CD4-positive, alpha-beta T cell treated with Interleukin-17A for 4 hours (primary cell): ENCODE data around the gene NOM1.
A peak's percentile ranks its signal among the peaks of the same experiment; 100 is the strongest.

ENCODE experiments used
- DNase-seq: peaks from one replicate; pipeline ENCODE4 v3.0.0-alpha.2; 2020; ENCODE audit warnings: mixed read lengths

Gene NOM1

GRCh38 chr7:157004521-157005455 lies 55.3 kb downstream of the NOM1 start:
- no peak for DNase-seq

GRCh38 chr7:157005456-157006204 lies 56.1 kb downstream of the NOM1 start:
- DNase-seq, result no peak

GRCh38 chr7:157006205-157006747 lies 56.8 kb downstream of the NOM1 start:
- no peak for DNase-seq

GRCh38 chr7:157006829-157007469 lies 57.4 kb downstream of the NOM1 start:
- no peak for DNase-seq

- DNase-seq, result no peak
Observed at GRCh38 chr7:157007470-157008066, 58.1 kb downstream of the NOM1 start.

- DNase-seq, result no peak
Observed at GRCh38 chr7:157008206-157009169, 59.0 kb downstream of the NOM1 start.

- no peak for DNase-seq
Observed at GRCh38 chr7:157009170-157009777, 59.8 kb downstream of the NOM1 start.

GRCh38 chr7:157009778-157010587 lies 60.5 kb downstream of the NOM1 start:
- DNase-seq, result no peak

- peak; percentile 46 for DNase-seq
Observed at GRCh38 chr7:157010588-157011332, 61.2 kb downstream of the NOM1 start, which contains the start of gene MNX1. Gene MNX1, minus strand, starts transcription at chr7:157010663. Its CDS starts 313 bp downstream, at chr7:157010350.

- DNase-seq, result no peak
Observed at GRCh38 chr7:157011333-157012112, 62.0 kb downstream of the NOM1 start.

GRCh38 chr7:157012113-157012547 lies 62.6 kb downstream of the NOM1 start:
- DNase-seq, result no peak

- no peak for DNase-seq
Observed at GRCh38 chr7:157013101-157013500, 63.6 kb downstream of the NOM1 start.

GRCh38 chr7:157013602-157014549 lies 64.4 kb downstream of the NOM1 start:
- DNase-seq, result no peak

GRCh38 chr7:157014635-157015555 lies 65.4 kb downstream of the NOM1 start:
- no peak for DNase-seq

- DNase-seq, result no peak
Observed at GRCh38 chr7:157016024-157016351, 66.5 kb downstream of the NOM1 start.
